Diencephalon (tissue), 1 donor: Measurements from ENCODE around the gene WIPF2. TPM values are rescaled to one million over a fixed set of nuclear protein-coding genes. Genes with fewer than 3 reads are reported as not detected.

ENCODE experiments used
- small RNA-seq: library from RNA; depleted of rRNA; stranded (forward); fragments of <200 nt; gene quantifications from one replicate; pipeline ENCODE3, GENCODE V24; 2014
- total RNA-seq: library from RNA; depleted of rRNA; stranded (reverse); fragments of >200 nt; gene quantifications from one replicate; pipeline ENCODE4 v1.2.3, GENCODE V29; 2014

WIPF2 gene, protein sequence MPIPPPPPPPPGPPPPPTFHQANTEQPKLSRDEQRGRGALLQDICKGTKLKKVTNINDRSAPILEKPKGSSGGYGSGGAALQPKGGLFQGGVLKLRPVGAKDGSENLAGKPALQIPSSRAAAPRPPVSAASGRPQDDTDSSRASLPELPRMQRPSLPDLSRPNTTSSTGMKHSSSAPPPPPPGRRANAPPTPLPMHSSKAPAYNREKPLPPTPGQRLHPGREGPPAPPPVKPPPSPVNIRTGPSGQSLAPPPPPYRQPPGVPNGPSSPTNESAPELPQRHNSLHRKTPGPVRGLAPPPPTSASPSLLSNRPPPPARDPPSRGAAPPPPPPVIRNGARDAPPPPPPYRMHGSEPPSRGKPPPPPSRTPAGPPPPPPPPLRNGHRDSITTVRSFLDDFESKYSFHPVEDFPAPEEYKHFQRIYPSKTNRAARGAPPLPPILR
- 8.8 TPM for total RNA-seq

GRCh38 chr17:40218740-40219593, at the start of gene WIPF2:
Gene WIPF2, plus strand, starts transcription at chr17:40219304. Its CDS starts 37,156 bp downstream, at chr17:40256460.

DNA sequence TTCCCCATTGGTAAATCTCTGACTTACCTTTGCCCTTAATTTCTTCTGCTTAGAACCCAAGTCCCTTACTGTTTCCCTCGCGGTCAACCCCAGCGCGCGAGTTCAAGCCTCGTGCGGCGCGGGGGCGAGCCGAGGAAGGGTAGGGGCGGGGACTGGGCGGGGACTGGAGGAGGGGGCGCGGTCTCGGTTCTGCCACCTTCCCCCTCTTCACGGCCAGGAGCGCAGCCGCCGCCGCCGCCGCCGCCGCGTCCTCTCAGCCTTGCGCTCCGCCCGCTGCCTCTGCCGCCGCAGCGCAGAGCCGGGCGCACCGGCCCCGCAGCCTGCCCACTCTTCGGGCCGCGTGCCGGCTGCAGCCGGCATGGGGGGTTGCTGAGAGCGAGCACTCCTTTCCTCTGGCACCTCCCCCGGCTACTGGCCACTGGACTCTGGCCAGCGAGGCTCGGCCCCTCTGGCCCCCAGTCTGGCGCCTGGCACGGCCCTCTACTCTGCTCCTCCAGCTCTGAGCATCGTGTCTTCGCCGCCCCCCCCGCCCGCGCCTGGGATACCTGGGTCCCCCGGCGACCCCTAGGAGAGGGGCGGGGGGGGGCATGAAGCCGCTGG, 41.7 kb upstream of the WIPF2 start, which contains the start of gene RAPGEFL1:
TSS of gene RAPGEFL1 (plus strand) at position 196 of the 600 bp plus-strand sequence. CDS start at position 588, 392 bp downstream.

DNA sequence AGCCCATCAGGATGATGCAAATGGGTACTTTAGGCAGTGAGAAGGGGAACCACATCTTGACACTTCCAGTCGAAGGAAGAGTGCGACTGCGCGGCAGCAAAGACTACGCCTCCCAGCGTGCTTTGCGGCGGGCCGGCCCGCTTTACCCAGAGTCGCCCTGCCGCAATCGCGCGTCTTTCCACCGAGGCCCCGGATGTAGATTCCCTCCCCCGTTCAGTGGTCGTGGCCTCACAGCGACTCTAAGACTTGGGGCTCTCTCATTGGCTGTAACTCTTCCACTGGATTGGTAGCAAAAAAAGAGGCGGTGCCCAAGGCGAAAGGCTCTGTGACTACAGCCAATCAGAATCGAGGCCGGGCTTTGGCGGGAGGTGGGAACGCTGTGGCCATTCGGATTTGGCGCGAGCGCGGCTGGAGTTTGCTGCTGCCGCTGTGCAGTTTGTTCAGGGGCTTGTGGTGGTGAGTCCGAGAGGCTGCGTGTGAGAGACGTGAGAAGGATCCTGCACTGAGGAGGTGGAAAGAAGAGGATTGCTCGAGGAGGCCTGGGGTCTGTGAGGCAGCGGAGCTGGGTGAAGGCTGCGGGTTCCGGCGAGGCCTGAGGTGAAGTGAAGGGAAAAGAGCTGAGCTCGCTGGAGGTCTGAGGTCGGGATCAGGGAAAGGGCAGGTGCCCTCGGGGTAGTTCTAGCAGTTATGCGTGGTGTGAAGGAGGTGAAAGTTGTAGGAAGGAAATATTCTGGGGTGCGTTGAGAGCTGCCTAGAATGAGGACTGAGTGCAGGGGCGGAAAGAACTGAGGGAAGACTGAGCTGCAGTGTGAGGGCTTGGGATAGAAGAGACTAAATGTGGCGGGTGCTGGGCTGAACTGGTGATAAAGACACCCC, 68.6 kb downstream of the WIPF2 start, which contains the start of gene CDC6:
TSS of gene CDC6 (plus strand) at position 386 of the 876 bp plus-strand sequence. CDS start 1,542 bp downstream, outside the sequence.

GRCh38 chr17:40309031-40309948, 90.2 kb downstream of the WIPF2 start, which contains the start of gene RARA:
Gene RARA, plus strand, starts transcription at chr17:40309180. Its CDS starts 22,039 bp downstream, at chr17:40331219.

Small RNA genes within 50 kb of the gene (small RNA-seq; reads per million reads assigned to genes)
- 0.08 reads per million for gene MIR6867

Other genes starting within 250 kb of the WIPF2 start
- 66.0 TPM for gene PSMD3, start 238.5 kb upstream of the WIPF2 start, total RNA-seq
- gene CSF3, start 203.9 kb upstream of the WIPF2 start, total RNA-seq: not detected
- gene MED24, start 164.9 kb upstream of the WIPF2 start, total RNA-seq: 89.7 TPM
- 90.7 TPM for gene THRA, start 156.3 kb upstream of the WIPF2 start, total RNA-seq
- 1.6 TPM for gene NR1D1, start 118.7 kb upstream of the WIPF2 start, total RNA-seq
- gene MSL1, start 97.3 kb upstream of the WIPF2 start, total RNA-seq: 120 TPM
- gene CASC3, start 78.8 kb upstream of the WIPF2 start, total RNA-seq: 54.2 TPM
- 23.8 TPM for gene RAPGEFL1, start 41.8 kb upstream of the WIPF2 start, total RNA-seq
- 4.8 TPM for gene CDC6, start 68.6 kb downstream of the WIPF2 start, total RNA-seq
- 8.5 TPM for gene RARA, start 89.9 kb downstream of the WIPF2 start, total RNA-seq
- not detected for gene GJD3, start 145.4 kb downstream of the WIPF2 start, total RNA-seq
- 38.5 TPM for gene TOP2A, start 198.6 kb downstream of the WIPF2 start, total RNA-seq
- gene IGFBP4, start 224.1 kb downstream of the WIPF2 start, total RNA-seq: 13.8 TPM